HG03565 (cell line): Measurements from ENCODE around the gene MYO6.
"Not testable (repeated sequence)": the region's sequence is repeated elsewhere in the genome, so short reads cannot be mapped to it uniquely, and the experiment has no call there.

ENCODE experiments used
- ATAC-seq: cut with Tn5 transposase; IDR thresholded peaks from one replicate; pipeline ENCODE4 v1.9.1; 2021; ENCODE audit warnings: mild to moderate bottlenecking, moderate library complexity; ENCODE audit not compliant: unreplicated experiment

Gene MYO6

GRCh38 chr6:75748743-75749538 lies at the start of gene MYO6:
Gene MYO6 (plus strand): TSS chr6:75749239. CDS start chr6:75817548, 68,309 bp downstream.
- peak; percentile 68 for ATAC-seq

GRCh38 chr6:75708334-75708733 lies 40.7 kb upstream of the MYO6 start:
- ATAC-seq, result not testable (repeated sequence)

- no peak for ATAC-seq
These were observed 37.9 kb upstream of the MYO6 start for GRCh38 chr6:75711173-75711572.

- ATAC-seq, result no peak
These were observed 29.9 kb upstream of the MYO6 start for GRCh38 chr6:75719133-75719532.

- no peak for ATAC-seq
These were observed 25.7 kb upstream of the MYO6 start for GRCh38 chr6:75723382-75723781.

GRCh38 chr6:75727206-75727605 lies 21.8 kb upstream of the MYO6 start:
- ATAC-seq, result no peak

GRCh38 chr6:75731029-75731428 lies 18.0 kb upstream of the MYO6 start:
- not testable (repeated sequence) for ATAC-seq

GRCh38 chr6:75735491-75736186 lies 13.4 kb upstream of the MYO6 start:
- peak; percentile 79 for ATAC-seq

- no peak for ATAC-seq
These were observed 5.1 kb upstream of the MYO6 start for GRCh38 chr6:75743971-75744370.

- ATAC-seq, result no peak
These were observed 3.6 kb upstream of the MYO6 start for GRCh38 chr6:75745404-75745803.

GRCh38 chr6:75746221-75746620 lies 2.8 kb upstream of the MYO6 start:
- ATAC-seq, result no peak

- ATAC-seq, result no peak
These were observed 1.7 kb upstream of the MYO6 start for GRCh38 chr6:75747152-75747992.

- ATAC-seq, result no peak
These were observed 866 bp upstream of the MYO6 start for GRCh38 chr6:75748003-75748742.

GRCh38 chr6:75751443-75751842 lies 2.4 kb downstream of the MYO6 start:
- no peak for ATAC-seq

- no peak for ATAC-seq
These were observed 3.3 kb downstream of the MYO6 start for GRCh38 chr6:75752365-75752764.

- no peak for ATAC-seq
These were observed 6.7 kb downstream of the MYO6 start for GRCh38 chr6:75755704-75756103.

- no peak for ATAC-seq
These were observed 8.3 kb downstream of the MYO6 start for GRCh38 chr6:75757295-75757694.

GRCh38 chr6:75758061-75758460 lies 9.0 kb downstream of the MYO6 start:
- no peak for ATAC-seq

GRCh38 chr6:75759207-75759606 lies 10.2 kb downstream of the MYO6 start:
- no peak for ATAC-seq

- no peak for ATAC-seq
These were observed 11.3 kb downstream of the MYO6 start for GRCh38 chr6:75760320-75760719.

GRCh38 chr6:75761489-75761888 lies 12.4 kb downstream of the MYO6 start:
- no peak for ATAC-seq
